Liver (tissue), 3 donors: ENCODE results near the gene C1orf174.

Experiments
- JUND ChIP-seq, 2 donors: IDR thresholded peaks; 2 replicates each; pipeline ENCODE4 v1.6.1; 2016; ENCODE audit warnings: antibody characterized with exemption in 2 of 2
- SP1 ChIP-seq: IDR thresholded peaks from 2 replicates; pipeline ENCODE4 v1.6.1; 2018; ENCODE audit warnings: antibody characterized with exemption, mild to moderate bottlenecking
- YY1 ChIP-seq: IDR thresholded peaks from 2 replicates; pipeline ENCODE4 v1.6.1; 2016; ENCODE audit warnings: antibody characterized with exemption, mild to moderate bottlenecking
- TF ChIP-seq, protein P1 (sequence below): fragments of 150-350 bp; IDR thresholded peaks from 2 replicates; pipeline ENCODE4 v1.5.1; 2017; ENCODE audit warnings: improper control_type of control experiment, low read depth, low read length; ENCODE audit not compliant: missing input control
- TF ChIP-seq, protein P2 (sequence below): IDR thresholded peaks from 2 replicates; pipeline ENCODE4 v1.6.1; 2016; ENCODE audit warnings: antibody characterized with exemption, mild to moderate bottlenecking
- TF ChIP-seq, protein P3 (sequence below): IDR thresholded peaks from 2 replicates; pipeline ENCODE4 v1.6.1; 2016; ENCODE audit warnings: antibody characterized with exemption
- donor health status: healthy.
- donor health status: healthy.

DNA sequence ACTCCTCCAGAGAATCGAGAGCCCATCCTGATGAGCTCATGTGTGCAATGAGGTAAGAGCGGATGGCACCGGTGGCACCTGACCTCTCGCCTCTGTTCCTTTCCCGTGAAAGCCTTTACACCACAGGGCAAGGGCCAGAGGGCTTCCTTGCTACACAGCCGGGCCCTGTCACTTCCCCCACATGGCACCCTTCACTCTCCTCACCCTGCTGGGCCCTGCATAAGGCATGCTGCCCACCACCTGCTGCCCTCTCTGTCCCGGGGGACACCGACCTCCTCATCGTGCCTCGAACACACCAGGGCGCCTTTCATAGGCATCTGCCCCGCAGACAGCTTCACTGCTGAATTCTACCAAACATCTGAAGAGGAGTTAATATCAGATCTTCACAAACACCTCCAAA lies 45.1 kb upstream of the C1orf174 start:
- TF ChIP-seq SP1 (no peak), JUND (IDR thresholded peaks at IDR 0.05) (no peak), YY1 (no peak)
- TF ChIP-seq, protein P1, sequence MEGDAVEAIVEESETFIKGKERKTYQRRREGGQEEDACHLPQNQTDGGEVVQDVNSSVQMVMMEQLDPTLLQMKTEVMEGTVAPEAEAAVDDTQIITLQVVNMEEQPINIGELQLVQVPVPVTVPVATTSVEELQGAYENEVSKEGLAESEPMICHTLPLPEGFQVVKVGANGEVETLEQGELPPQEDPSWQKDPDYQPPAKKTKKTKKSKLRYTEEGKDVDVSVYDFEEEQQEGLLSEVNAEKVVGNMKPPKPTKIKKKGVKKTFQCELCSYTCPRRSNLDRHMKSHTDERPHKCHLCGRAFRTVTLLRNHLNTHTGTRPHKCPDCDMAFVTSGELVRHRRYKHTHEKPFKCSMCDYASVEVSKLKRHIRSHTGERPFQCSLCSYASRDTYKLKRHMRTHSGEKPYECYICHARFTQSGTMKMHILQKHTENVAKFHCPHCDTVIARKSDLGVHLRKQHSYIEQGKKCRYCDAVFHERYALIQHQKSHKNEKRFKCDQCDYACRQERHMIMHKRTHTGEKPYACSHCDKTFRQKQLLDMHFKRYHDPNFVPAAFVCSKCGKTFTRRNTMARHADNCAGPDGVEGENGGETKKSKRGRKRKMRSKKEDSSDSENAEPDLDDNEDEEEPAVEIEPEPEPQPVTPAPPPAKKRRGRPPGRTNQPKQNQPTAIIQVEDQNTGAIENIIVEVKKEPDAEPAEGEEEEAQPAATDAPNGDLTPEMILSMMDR, result no peak
- TF ChIP-seq, protein P2, sequence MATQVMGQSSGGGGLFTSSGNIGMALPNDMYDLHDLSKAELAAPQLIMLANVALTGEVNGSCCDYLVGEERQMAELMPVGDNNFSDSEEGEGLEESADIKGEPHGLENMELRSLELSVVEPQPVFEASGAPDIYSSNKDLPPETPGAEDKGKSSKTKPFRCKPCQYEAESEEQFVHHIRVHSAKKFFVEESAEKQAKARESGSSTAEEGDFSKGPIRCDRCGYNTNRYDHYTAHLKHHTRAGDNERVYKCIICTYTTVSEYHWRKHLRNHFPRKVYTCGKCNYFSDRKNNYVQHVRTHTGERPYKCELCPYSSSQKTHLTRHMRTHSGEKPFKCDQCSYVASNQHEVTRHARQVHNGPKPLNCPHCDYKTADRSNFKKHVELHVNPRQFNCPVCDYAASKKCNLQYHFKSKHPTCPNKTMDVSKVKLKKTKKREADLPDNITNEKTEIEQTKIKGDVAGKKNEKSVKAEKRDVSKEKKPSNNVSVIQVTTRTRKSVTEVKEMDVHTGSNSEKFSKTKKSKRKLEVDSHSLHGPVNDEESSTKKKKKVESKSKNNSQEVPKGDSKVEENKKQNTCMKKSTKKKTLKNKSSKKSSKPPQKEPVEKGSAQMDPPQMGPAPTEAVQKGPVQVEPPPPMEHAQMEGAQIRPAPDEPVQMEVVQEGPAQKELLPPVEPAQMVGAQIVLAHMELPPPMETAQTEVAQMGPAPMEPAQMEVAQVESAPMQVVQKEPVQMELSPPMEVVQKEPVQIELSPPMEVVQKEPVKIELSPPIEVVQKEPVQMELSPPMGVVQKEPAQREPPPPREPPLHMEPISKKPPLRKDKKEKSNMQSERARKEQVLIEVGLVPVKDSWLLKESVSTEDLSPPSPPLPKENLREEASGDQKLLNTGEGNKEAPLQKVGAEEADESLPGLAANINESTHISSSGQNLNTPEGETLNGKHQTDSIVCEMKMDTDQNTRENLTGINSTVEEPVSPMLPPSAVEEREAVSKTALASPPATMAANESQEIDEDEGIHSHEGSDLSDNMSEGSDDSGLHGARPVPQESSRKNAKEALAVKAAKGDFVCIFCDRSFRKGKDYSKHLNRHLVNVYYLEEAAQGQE, result no peak
- TF ChIP-seq, protein P3, sequence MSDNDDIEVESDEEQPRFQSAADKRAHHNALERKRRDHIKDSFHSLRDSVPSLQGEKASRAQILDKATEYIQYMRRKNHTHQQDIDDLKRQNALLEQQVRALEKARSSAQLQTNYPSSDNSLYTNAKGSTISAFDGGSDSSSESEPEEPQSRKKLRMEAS, result no peak
